ENCODE results near the gene LEAP2. TPM values are rescaled to one million over a fixed set of nuclear protein-coding genes. Genes with fewer than 3 reads are reported as not detected.

LEAP2 gene, protein sequence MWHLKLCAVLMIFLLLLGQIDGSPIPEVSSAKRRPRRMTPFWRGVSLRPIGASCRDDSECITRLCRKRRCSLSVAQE
- 1 to 10 TPM in 4 of 9 donors, under 1 TPM in 5; 0.16 to 1.9 (median 0.91) TPM for total RNA-seq
- polyA plus RNA-seq: 1 to 10 TPM in 1 of 2 donors, under 1 TPM in 1; 0.37 to 2.0 TPM
- long read RNA-seq, donor 1, partial matches to known transcripts: 0 of 4 reads
- long read RNA-seq, donor 1, other reads (novel, unspliced or antisense): 4 of 4 reads
- long read RNA-seq, donor 2, partial matches to known transcripts: 0 of 1 reads
- long read RNA-seq, donor 2, other reads (novel, unspliced or antisense): 1 of 1 reads
- long read RNA-seq, donor 3, partial matches to known transcripts: 1 of 2 reads
- long read RNA-seq, donor 3, other reads (novel, unspliced or antisense): 1 of 2 reads

DNA sequence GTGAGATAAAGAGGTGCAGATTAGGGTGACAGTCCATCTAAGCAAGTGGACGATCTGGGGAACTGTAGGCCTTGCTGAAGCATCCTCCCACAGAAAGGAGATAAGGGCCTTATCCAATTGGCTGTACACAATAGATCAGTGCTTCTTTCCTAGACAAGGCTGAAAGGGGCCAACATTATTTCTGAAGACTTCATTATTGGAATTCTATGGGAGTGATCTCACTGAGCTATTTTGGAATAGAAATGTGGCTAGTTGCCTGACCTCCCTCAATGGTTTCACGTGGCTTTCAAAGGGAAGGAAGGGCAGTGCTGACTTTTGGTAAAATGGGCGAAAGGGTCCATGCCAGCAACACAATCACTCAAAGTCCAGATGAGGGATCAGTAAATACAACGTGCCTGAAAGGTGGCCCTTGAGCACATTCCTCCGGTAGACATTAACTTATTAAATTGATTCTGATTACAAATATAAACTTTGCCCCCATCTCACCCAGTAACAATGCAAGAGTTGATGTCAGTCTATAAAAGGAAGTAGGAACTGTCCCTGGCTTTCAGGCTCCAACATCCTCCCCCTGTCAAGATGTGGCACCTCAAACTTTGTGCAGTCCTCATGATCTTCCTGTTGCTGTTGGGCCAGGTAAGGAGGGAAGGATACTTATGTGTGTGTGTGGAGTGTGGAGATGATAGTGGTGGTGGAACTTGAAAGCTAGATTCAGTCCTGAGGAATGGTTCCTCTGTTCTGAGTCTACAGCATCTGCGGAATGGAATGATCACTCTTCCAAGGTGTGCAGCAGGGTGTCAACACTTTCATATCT is at the start of gene LEAP2:
TSS of gene LEAP2 (plus strand) at position 550 of the 811 bp plus-strand sequence. CDS start at position 577, 27 bp downstream.
- intact Hi-C loops (cut with DNase I): no loop called here
- Histone ChIP-seq H3K9me3 (no peaks in the 10 kb centered on the region), H3K36me3 (peaks cover 0 to 74% (median 59%) of the 10 kb centered on the region in 9 donors), H3K27ac (peak within 1 kb of the TSS in 11 of 12 donors; percentile 1 to 87 (median 54)), H3K27me3 (no peaks in the 10 kb centered on the region), H3K4me1 (peaks cover 0 to 56% (median 27%) of the 10 kb centered on the region in 12 donors), H3K4me3 (no peak within 1 kb of the TSS)
- 47 to 55% (median 50%) methylated on average over 6 of the region's 6 CpGs for WGBS, 4 donors
- DNase-seq (peak in 1 of 5 donors; percentile 13), ATAC-seq (peak; percentile 26 to 73 (median 36))
- TF ChIP-seq POLR2A (IDR thresholded peaks at IDR 0.05): no peak
- TF ChIP-seq CTCF (IDR thresholded peaks at IDR 0.05): no peak

DNA sequence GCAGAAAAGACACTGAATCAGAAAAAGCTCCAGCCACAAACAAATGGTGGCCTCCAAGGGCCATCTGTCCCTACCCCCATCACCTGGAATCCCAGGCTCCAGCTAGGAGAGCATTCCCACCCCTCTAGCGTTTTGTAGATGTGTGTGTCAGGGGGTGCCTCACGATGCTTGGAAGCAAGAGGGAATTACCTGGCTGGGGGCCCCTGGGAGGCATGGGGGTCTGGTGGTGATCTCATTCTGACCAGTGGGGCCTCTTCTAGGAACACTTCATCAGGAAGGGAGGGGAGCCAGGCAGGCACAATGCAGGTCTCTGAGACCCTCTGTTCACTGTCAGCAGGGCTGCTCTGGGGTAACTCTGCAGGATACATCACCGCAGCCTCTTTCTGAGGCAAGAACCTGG is 49.0 kb upstream of the LEAP2 start:
- TF ChIP-seq POLR2A (IDR thresholded peaks at IDR 0.05) (no peak), CTCF (IDR thresholded peaks at IDR 0.05) (no peak)
- ATAC-seq: no peak
- no peak for DNase-seq
- Histone ChIP-seq H3K4me3 (no peak overlapping the region), H3K9me3 (no peaks in the 10 kb centered on the region), H3K36me3 (peaks cover 0 to 12% (median 3%) of the 10 kb centered on the region in 9 donors), H3K27ac (no peak overlapping the region), H3K4me1 (peaks cover 0 to 31% (median 13%) of the 10 kb centered on the region in 12 donors), H3K27me3 (peaks cover 0 to 44% (median 0%) of the 10 kb centered on the region in 9 donors)
- intact Hi-C loops (cut with DNase I): loop anchor here in 9 of 10 donors (5.0 to 10.0 kb wide), 8 partner anchors 67 to 442 kb away; no protein-coding TSS in a partner anchor
- 81 to 100% (median 95%) methylated on average over 3 of the region's 3 CpGs for WGBS, 4 donors

GRCh38 chr5:132825033-132825833 is 48.2 kb upstream of the LEAP2 start:
- peak overlapping the region in 9 of 12 donors; percentile 21 to 46 (median 29) for H3K4me3 ChIP-seq
- intact Hi-C loops (cut with DNase I): loop anchor here in 7 of 10 donors (5.0 to 10.0 kb wide), 7 partner anchors 37 to 440 kb away; partner anchors contain the start of genes GDF9 (in 1 of the 7) and UQCRQ (in 1 of the 7)
- DNase-seq: no peak
- H3K9me3 ChIP-seq: no peaks in the 10 kb centered on the region
- ATAC-seq: no peak
- H3K4me1 ChIP-seq: peaks cover 0 to 27% (median 14%) of the 10 kb centered on the region in 12 donors
- peak overlapping the region in 1 of 12 donors; percentile 20 for H3K27ac ChIP-seq
- WGBS, 4 donors: 53 to 69% (median 62%) methylated on average over 38 to 71 of the region's 71 CpGs
- peaks cover 0 to 40% (median 0%) of the 10 kb centered on the region in 9 donors for H3K27me3 ChIP-seq
- peaks cover 0 to 12% (median 3%) of the 10 kb centered on the region in 9 donors for H3K36me3 ChIP-seq
- no peak for TF ChIP-seq CTCF (IDR thresholded peaks at IDR 0.05)
- no peak for TF ChIP-seq POLR2A (IDR thresholded peaks at IDR 0.05)

Measured in heart left ventricle (tissue), 16 donors.